NB4 (cell line): ENCODE results near the gene TBX2.

Experiments
- TF ChIP-seq, protein P1 (sequence below): IDR thresholded peaks from 2 replicates; pipeline ENCODE4 v1.6.1; 2011; ENCODE audit warnings: low read depth, low read length
- TF ChIP-seq, protein P2 (sequence below): IDR thresholded peaks from one replicate; pipeline ENCODE4 v1.5.1; 2012; ENCODE audit warnings: low read depth, low read length

DNA sequence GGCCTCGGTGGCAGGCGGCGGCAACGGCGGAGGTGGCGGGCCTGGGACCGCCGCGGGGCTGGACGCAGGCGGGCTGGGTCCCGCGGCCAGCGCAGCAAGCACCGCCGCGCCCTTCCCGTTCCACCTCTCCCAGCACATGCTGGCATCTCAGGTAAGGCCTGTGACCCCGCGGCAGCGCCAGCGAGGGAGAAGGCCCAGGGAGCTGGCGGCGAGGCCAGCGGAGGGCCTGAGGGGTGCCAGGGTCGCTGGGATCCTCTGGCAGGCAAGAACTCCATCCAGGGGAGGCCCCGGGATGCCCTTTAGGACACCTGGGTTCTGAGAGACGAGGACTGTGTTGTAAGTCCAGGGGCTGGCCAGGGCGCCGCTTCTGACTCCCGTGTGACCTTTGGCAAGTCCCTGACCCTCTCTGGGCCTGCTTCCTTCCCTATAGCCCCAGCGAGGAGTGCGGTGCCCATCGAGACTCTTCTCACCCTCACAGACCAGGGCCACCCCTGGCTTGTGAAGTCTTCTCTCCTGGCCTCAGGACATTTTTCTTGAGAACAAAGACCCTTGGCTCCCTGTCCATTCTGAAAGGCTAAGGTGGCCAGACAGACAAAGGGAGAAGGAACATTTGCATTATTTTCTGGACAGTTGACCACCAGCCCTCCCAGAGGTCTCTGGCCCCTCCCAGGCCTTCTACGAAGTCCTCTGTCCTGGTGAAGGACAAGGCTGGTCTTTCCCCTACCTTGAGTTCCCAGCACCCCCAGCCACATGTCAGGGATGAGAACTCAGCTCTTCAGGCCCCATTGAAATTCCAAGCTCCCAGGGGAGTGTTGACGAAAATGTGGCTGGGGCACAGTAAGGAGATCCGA lies 6.3 kb downstream of the TBX2 start:
- TF ChIP-seq, protein P1, sequence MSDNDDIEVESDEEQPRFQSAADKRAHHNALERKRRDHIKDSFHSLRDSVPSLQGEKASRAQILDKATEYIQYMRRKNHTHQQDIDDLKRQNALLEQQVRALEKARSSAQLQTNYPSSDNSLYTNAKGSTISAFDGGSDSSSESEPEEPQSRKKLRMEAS = no peak
- TF ChIP-seq, protein P2, sequence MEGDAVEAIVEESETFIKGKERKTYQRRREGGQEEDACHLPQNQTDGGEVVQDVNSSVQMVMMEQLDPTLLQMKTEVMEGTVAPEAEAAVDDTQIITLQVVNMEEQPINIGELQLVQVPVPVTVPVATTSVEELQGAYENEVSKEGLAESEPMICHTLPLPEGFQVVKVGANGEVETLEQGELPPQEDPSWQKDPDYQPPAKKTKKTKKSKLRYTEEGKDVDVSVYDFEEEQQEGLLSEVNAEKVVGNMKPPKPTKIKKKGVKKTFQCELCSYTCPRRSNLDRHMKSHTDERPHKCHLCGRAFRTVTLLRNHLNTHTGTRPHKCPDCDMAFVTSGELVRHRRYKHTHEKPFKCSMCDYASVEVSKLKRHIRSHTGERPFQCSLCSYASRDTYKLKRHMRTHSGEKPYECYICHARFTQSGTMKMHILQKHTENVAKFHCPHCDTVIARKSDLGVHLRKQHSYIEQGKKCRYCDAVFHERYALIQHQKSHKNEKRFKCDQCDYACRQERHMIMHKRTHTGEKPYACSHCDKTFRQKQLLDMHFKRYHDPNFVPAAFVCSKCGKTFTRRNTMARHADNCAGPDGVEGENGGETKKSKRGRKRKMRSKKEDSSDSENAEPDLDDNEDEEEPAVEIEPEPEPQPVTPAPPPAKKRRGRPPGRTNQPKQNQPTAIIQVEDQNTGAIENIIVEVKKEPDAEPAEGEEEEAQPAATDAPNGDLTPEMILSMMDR = no peak
